Tibial nerve (tissue), 4 donors: Measurements from ENCODE around the gene RITA1. TPM values are rescaled to one million over a fixed set of nuclear protein-coding genes. Genes with fewer than 3 reads are reported as not detected.
"Not testable (repeated sequence)": the region's sequence is repeated elsewhere in the genome, so short reads cannot be mapped to it uniquely, and the experiment has no call there.

Experiments used
- DNase-seq, 2 donors: peaks; one replicate each; pipeline ENCODE4 v3.0.0-alpha.2; 2019; ENCODE audit warnings: low spot score in 2 of 2
- H3K27ac ChIP-seq, 4 donors: fragments of 200-600 bp; sonication (generic) in 3 of 4; one replicate each; pipeline ENCODE4 v1.5.1; 2017 to 2019; ENCODE audit warnings: mild to moderate bottlenecking in 1 of 4
- H3K27me3 ChIP-seq, 2 donors: fragments of 200-600 bp; sonication (generic) in 1 of 2; one replicate each; pipeline versions ENCODE4 v1.5.1 to v1.6.0; 2017 to 2019
- H3K36me3 ChIP-seq, 3 donors: fragments of 200-600 bp; sonication (generic); one replicate each; pipeline ENCODE4 v1.5.1; 2018 to 2019
- H3K4me1 ChIP-seq, 4 donors: fragments of 200-600 bp; sonication (generic) in 3 of 4; one replicate each; pipeline ENCODE4 v1.5.1; 2017 to 2019
- H3K4me3 ChIP-seq, 4 donors: fragments of 200-600 bp; sonication (generic) in 3 of 4; one replicate each; pipeline ENCODE4 v1.5.1; 2017 to 2019; ENCODE audit warnings: mild to moderate bottlenecking in 1 of 4, moderate library complexity in 1 of 4
- H3K9me3 ChIP-seq, 4 donors: fragments of 200-600 bp; sonication (generic) in 3 of 4; one replicate each; pipeline ENCODE4 v1.5.1; 2017 to 2019
- EP300 ChIP-seq, 2 donors: sonication (generic); formaldehyde crosslinking; IDR thresholded peaks; one replicate each; pipeline ENCODE4 v1.6.1; 2017; ENCODE audit warnings: antibody characterized with exemption in 2 of 2, mild to moderate bottlenecking in 1 of 2
- POLR2A ChIP-seq, 2 donors: fragments of 450-650 bp; IDR thresholded peaks; one replicate each; pipeline ENCODE4 v1.6.1; 2017; ENCODE audit warnings: antibody characterized with exemption in 2 of 2, mild to moderate bottlenecking in 2 of 2, moderate library complexity in 2 of 2
- WGBS, 2 donors: methylation state at CpG; one replicate each; pipeline ENCODE4 v1.1.5; 2018; 5-methylcytosine and 5-hydroxymethylcytosine counted together
- total RNA-seq, 4 donors: library from RNA; depleted of rRNA; stranded (reverse); fragments of >200 nt; gene quantifications; one replicate each; pipeline ENCODE4 v1.1.0, GENCODE V29; 2016
- TF ChIP-seq, protein P1 (sequence below), 5 experiments: fragments of 200-600 bp in 3 of 5; fragments of 450-650 bp in 2 of 5; sonication (generic) in 3 of 5; IDR thresholded peaks; one replicate each; pipeline ENCODE4 v1.5.1; 2016 to 2019; ENCODE audit warnings: antibody characterized with exemption in 5 of 5, mild to moderate bottlenecking in 3 of 5, moderate library complexity in 2 of 5

RITA1 gene
- total RNA-seq, 4 donors from 2014 or later = 8.3 to 27.5 (median 14.1) TPM

DNA sequence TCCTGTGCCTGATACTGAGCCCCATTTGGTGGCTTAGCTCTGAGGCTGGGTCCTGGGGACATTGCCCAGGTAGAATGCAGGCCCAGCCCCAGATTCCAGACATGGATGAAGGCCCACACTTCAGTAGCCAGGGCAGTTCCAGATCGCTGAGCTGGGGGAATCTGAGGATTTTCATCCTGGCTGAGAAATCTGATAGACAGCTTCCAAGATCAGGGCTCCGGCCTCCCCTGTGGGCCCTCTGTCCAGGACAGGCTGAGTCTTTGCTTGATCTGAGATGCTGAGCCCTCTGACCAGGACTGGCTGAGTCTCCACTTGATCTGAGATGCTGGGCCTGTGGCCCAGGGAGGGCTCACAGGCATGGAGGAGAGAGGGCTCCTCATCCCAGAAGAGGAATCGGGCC, 46.7 kb upstream of the RITA1 start:
- Histone ChIP-seq H3K27ac (no peak overlapping the region), H3K4me3 (no peak overlapping the region), H3K4me1 (peaks cover 0 to 14% (median 5%) of the 10 kb centered on the region in 4 donors), H3K9me3 (no peaks in the 10 kb centered on the region), H3K27me3 (peaks cover 0 to 28% of the 10 kb centered on the region in 2 donors), H3K36me3 (no peaks in the 10 kb centered on the region)
- TF ChIP-seq, protein P1, sequence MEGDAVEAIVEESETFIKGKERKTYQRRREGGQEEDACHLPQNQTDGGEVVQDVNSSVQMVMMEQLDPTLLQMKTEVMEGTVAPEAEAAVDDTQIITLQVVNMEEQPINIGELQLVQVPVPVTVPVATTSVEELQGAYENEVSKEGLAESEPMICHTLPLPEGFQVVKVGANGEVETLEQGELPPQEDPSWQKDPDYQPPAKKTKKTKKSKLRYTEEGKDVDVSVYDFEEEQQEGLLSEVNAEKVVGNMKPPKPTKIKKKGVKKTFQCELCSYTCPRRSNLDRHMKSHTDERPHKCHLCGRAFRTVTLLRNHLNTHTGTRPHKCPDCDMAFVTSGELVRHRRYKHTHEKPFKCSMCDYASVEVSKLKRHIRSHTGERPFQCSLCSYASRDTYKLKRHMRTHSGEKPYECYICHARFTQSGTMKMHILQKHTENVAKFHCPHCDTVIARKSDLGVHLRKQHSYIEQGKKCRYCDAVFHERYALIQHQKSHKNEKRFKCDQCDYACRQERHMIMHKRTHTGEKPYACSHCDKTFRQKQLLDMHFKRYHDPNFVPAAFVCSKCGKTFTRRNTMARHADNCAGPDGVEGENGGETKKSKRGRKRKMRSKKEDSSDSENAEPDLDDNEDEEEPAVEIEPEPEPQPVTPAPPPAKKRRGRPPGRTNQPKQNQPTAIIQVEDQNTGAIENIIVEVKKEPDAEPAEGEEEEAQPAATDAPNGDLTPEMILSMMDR (IDR thresholded peaks at IDR 0.05) = no peak
- no peak for TF ChIP-seq POLR2A (IDR thresholded peaks at IDR 0.05)
- TF ChIP-seq EP300 (IDR thresholded peaks at IDR 0.05) = no peak
- no peak for DNase-seq
- WGBS, 2 donors = 63 to 72% methylated on average over 2 to 3 of the region's 3 CpGs

GRCh38 chr12:113140706-113141105, 44.8 kb upstream of the RITA1 start:
- TF ChIP-seq POLR2A (IDR thresholded peaks at IDR 0.05) = no peak
- TF ChIP-seq EP300 (IDR thresholded peaks at IDR 0.05) = no peak
- TF ChIP-seq, protein P1 (IDR thresholded peaks at IDR 0.05) = no peak
- 78 to 79% methylated on average over 7 of the region's 7 CpGs for WGBS, 2 donors
- peaks cover 0 to 14% of the 10 kb centered on the region in 2 donors for H3K27me3 ChIP-seq
- DNase-seq = no peak
- H3K27ac ChIP-seq = peak overlapping the region in 2 of 4 donors; percentile 74 to 79
- H3K4me1 ChIP-seq = peaks cover 0 to 8% (median 2%) of the 10 kb centered on the region in 4 donors
- no peaks in the 10 kb centered on the region for H3K36me3 ChIP-seq
- H3K4me3 ChIP-seq = no peak overlapping the region
- H3K9me3 ChIP-seq = no peaks in the 10 kb centered on the region

DNA sequence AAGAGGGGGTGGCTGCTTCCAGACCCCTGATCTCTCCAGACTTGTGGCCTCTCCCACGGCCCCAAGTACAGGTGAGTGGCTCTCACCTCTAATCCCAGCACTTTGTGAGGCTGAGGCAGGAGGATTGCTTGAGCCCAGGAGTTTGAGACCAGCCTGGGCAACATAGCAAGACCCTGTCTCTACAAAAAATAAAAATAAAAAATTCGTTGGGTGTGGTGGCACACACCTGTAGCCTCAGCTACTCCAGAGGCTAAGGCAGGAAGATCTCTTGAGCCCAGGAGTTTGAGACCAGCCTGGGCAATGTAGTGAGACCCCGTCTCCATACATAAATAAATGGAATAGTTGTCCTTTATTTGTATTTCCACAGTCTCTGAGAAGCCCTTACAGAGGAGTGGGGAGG, 43.8 kb upstream of the RITA1 start:
- H3K4me1 ChIP-seq, H3K36me3 ChIP-seq, H3K4me3 ChIP-seq, DNase-seq, H3K27me3 ChIP-seq, H3K9me3 ChIP-seq: not testable (repeated sequence)
- WGBS, 2 donors = 77 to 83% methylated on average over 3 of the region's 3 CpGs
- H3K27ac ChIP-seq = peak overlapping the region; percentile 0 to 79 (median 48)

DNA sequence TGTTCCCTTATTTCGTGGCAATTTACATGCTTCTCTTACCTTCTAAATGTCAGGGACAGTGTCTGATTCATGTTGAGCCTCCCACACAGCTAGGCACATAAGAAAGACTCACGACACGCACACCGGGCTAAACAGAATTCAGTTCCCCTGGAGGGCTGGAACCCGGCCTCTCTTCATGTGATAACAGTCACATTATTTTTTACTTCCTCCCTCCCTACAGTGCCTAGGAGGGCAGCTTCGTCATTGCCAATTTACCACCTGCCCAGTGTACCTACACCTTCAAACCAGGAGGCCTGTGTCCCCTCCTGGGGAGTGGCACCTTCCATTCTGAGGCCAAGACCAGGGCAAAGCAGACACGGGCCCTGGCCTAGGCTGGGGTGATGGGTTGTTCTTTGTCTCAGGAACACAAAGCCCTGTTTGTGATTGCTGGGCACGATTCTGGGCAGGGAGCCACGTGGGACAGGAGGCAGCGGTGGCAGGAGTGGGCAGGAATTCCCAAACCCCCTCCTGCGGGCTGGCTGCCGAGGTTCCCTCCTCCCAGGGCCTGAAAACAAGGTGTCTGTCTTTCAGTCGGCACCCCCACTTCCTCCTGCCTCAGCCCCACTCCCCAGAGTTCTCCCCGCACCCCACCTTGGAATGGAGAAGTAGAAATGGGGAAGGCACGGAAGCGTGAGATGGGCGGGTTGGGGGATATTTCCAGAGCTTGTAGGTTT, 43.2 kb upstream of the RITA1 start:
- Histone ChIP-seq H3K36me3 (no peaks in the 10 kb centered on the region), H3K27ac (peak overlapping the region; percentile 7 to 79 (median 48)), H3K4me1 (peaks cover 0 to 5% (median 0%) of the 10 kb centered on the region in 4 donors), H3K9me3 (peaks cover 0 to 10% (median 0%) of the 10 kb centered on the region in 4 donors), H3K27me3 (no peaks in the 10 kb centered on the region), H3K4me3 (no peak overlapping the region)
- peak in 1 of 2 donors; percentile 22 for DNase-seq
- peak in 1 of 2 donors; percentile 45 for TF ChIP-seq EP300 (IDR thresholded peaks at IDR 0.05)
- TF ChIP-seq POLR2A (IDR thresholded peaks at IDR 0.05) = no peak
- TF ChIP-seq, protein P1 (IDR thresholded peaks at IDR 0.05) = no peak
- WGBS, 2 donors = 33 to 37% methylated on average over 16 to 17 of the region's 17 CpGs

GRCh38 chr12:113142886-113143332, 42.6 kb upstream of the RITA1 start:
- DNase-seq = no peak
- Histone ChIP-seq H3K27ac (peak overlapping the region; percentile 7 to 79 (median 48)), H3K4me3 (no peak overlapping the region), H3K27me3 (no peaks in the 10 kb centered on the region), H3K4me1 (peaks cover 0 to 5% (median 0%) of the 10 kb centered on the region in 4 donors), H3K9me3 (peaks cover 0 to 15% (median 0%) of the 10 kb centered on the region in 4 donors), H3K36me3 (no peaks in the 10 kb centered on the region)
- WGBS, 2 donors = 56 to 66% methylated on average over 5 of the region's 5 CpGs
- no peak for TF ChIP-seq POLR2A (IDR thresholded peaks at IDR 0.05)
- TF ChIP-seq, protein P1 (IDR thresholded peaks at IDR 0.05) = no peak
- no peak for TF ChIP-seq EP300 (IDR thresholded peaks at IDR 0.05)
